ENCODE data around the gene LHX1.

LHX1 gene

DNA sequence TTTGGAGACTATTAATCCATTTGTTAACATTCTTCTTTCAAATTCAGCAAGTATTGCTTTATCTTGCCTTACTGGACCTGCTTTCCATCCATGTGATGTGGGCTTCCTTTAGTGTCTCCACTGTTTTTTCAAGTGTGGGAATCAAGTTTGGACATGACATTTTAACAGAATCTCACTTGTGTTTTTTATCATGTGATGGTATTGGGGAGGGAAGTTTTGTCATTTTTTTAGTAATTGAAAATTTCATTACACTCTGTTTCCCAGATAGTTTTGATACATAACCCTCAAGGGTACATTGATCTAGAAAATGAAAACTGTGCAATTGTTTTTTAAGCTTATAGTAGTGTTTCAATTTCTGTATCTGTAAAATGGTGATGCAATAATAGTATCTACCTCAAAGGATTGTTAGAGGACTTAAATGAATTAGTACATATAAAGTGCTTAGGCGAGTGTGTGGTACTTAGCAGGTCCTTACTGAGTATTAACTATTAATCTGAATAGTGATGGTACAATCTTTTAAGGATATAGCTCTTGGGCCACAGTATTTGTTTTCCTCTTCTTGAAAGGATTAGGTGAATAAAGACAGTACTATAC is 38.7 kb downstream of the LHX1 start:
- peak; percentile 87 for DNase-seq

DNA sequence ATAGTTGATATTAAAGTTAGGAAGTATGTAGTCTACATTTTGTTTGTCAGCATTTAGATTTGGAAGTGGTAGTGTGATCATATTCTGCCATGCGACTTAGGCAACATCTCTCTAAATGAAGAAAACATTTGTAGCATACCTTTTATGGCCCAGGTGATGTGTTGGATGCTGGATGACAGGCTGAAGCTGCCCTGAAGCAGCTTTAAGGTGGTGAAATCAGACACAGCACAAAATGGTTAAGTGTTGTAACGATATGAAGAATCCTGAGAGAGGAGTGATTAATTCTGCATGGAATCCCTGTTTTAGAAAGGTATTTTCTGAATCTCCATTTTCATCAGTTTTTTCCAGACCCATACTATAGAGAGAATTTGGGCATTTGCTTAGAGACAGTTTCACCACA is 39.8 kb downstream of the LHX1 start:
- no peak for DNase-seq

- DNase-seq = no peak
Observed at GRCh38 chr17:36977568-36977967, 40.3 kb downstream of the LHX1 start.

- DNase-seq = no peak
Observed at GRCh38 chr17:36978810-36979564, 41.7 kb downstream of the LHX1 start.

GRCh38 chr17:36979565-36979941 is 42.3 kb downstream of the LHX1 start:
- no peak for DNase-seq

GRCh38 chr17:36980280-36980761 is 43.0 kb downstream of the LHX1 start:
- DNase-seq = peak; percentile 95

- no peak for DNase-seq
Observed at GRCh38 chr17:36983618-36984017, 46.3 kb downstream of the LHX1 start.

GRCh38 chr17:36989173-36989572 is 51.9 kb downstream of the LHX1 start:
- DNase-seq = no peak

DNA sequence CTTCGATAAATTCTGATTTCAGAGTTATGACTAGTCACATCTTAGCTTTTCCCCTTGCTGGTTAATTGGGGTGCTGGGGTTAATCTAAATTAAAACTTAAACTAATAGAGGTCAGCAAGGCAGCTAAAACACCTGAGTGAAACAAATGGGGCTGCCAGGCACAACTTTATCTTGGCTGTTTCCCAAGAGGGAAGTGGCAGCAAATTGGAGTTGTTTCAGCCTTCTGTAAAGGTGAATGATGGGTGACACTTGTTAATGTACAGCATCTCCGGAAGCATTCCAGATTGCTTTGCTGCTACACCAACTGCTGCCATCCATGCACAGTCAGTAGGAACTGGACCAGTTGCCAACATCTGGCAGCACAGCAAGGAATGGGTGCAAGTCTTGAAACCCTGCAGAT is 55.4 kb downstream of the LHX1 start:
- DNase-seq = no peak

DNA sequence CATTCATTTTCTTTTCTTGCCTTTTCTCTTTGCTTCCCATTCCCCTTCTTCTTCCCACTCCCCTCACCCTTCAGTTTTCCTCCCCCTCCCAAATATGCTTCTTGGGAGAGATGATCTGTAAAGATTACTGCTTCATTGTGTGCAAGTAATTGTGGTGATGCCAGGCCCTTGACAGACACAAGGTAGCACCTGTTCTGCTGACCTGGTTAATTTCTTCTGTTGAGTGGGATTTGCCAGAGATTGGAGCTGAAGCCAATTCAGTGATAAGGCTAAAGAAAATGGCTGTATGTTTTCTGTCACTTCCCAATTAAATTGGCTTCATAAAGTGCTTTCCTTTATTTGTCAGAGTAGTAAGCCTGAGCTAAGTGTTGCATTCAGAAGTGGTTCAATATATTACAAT is 56.0 kb downstream of the LHX1 start:
- DNase-seq = no peak
